Endothelial cell of umbilical vein (primary cell): ENCODE results near the gene ATP6V1G3.

ENCODE experiments used
- CTCF ChIP-seq, 2 donors: IDR thresholded peaks; 1 replicate in 1 of 2; 2 replicates in 1 of 2; pipeline ENCODE4 v1.5.1; 2011; ENCODE audit warnings: low read length in 2 of 2, mild to moderate bottlenecking in 2 of 2, moderate library complexity in 2 of 2, control low read depth in 1 of 2, inconsistent platforms in 1 of 2, low read depth in 1 of 2; ENCODE audit not compliant: insufficient read depth in 1 of 2; ENCODE audit errors: extremely low read depth in 1 of 2
- EZH2 ChIP-seq: IDR thresholded peaks from 2 replicates; pipeline ENCODE4 v1.6.1; 2012; ENCODE audit warnings: borderline replicate concordance, low read depth, mild to moderate bottlenecking, moderate library complexity, low read length, inconsistent platforms; ENCODE audit not compliant: severe bottlenecking
- FOS ChIP-seq: IDR thresholded peaks from 2 replicates; pipeline ENCODE4 v1.6.1; 2011; ENCODE audit warnings: mild to moderate bottlenecking, low read length, moderate library complexity, borderline replicate concordance; ENCODE audit not compliant: insufficient read depth
- JUN ChIP-seq: IDR thresholded peaks from 2 replicates; pipeline ENCODE4 v1.6.1; 2011; ENCODE audit warnings: borderline replicate concordance, low read depth; ENCODE audit not compliant: insufficient read length, insufficient read depth
- MAX ChIP-seq: IDR thresholded peaks from 2 replicates; pipeline ENCODE4 v1.6.1; 2011; ENCODE audit not compliant: insufficient read depth, insufficient read length
- MYC ChIP-seq: IDR thresholded peaks from one replicate; pipeline ENCODE4 v1.6.1; 2011; ENCODE audit warnings: mild to moderate bottlenecking, low read depth, low read length
- POLR2A ChIP-seq: IDR thresholded peaks from 2 replicates; pipeline ENCODE4 v1.6.1; 2012; ENCODE audit warnings: low read depth, mild to moderate bottlenecking, control low read depth, low read length
- POLR2AphosphoS5 ChIP-seq: IDR thresholded peaks from 2 replicates; pipeline ENCODE4 v1.6.1; 2012; ENCODE audit warnings: low read depth, mild to moderate bottlenecking, control low read depth, low read length, moderate library complexity; ENCODE audit not compliant: insufficient read depth

- TF ChIP-seq CTCF (IDR thresholded peaks at IDR 0.05; ENCODE audit: extremely low read depth in 1 of 2, insufficient read depth in 1 of 2, low read depth in 1 of 2, low read length in 2 of 2) (no peak), FOS (no peak), EZH2 (no peak), POLR2AphosphoS5 (no peak), POLR2A (no peak), MAX (no peak), JUN (no peak), MYC (no peak)
These were observed 46.3 kb downstream of the ATP6V1G3 start for GRCh38 chr1:198494139-198494538.
